Bronchial epithelial cell (primary cell): ENCODE results near the gene SIAH2. TPM values are rescaled to one million over a fixed set of nuclear protein-coding genes. Genes with fewer than 3 reads are reported as not detected.

Experiments
- DNase-seq: peaks from one replicate; pipeline ENCODE4 v3.0.0-alpha.2; 2010; ENCODE audit warnings: low read depth
- FAIRE-seq: peaks from 2 replicates; lab custom pipeline; 2011; peaks lifted over from hg19 to GRCh38; lab: Jason Lieb, UNC
- H3K27me3 ChIP-seq: 2 replicates; pipeline ENCODE4 v1.5.1; 2011; ENCODE audit warnings: low read length; ENCODE audit not compliant: control insufficient read depth, insufficient read depth
- H3K36me3 ChIP-seq: 2 replicates; pipeline ENCODE4 v1.5.1; 2011; ENCODE audit warnings: low read length; ENCODE audit not compliant: control insufficient read depth, insufficient read depth
- H3K4me3 ChIP-seq: 2 replicates; pipeline ENCODE4 v1.5.1; 2011; ENCODE audit warnings: mild to moderate bottlenecking, low read depth, low read length, control low read depth
- CTCF ChIP-seq: IDR thresholded peaks from 2 replicates; pipeline ENCODE4 v1.5.1; 2011; ENCODE audit warnings: mild to moderate bottlenecking, moderate library complexity, low read length, control low read depth, inconsistent platforms; ENCODE audit not compliant: insufficient read depth, severe bottlenecking
- total RNA-seq: library from RNA; depleted of rRNA; stranded (reverse); fragments of >200 nt; gene quantifications from 2 replicates; pipeline ENCODE4 v1.2.1, GENCODE V29; 2014

SIAH2 gene
- total RNA-seq, 1 donor from 2014 or later, result 36.1 TPM

GRCh38 chr3:150762662-150763121 is 277 bp downstream of the SIAH2 start:
- Histone ChIP-seq H3K27me3 (no peaks in the 10 kb centered on the region), H3K36me3 (no peaks in the 10 kb centered on the region), H3K4me3 (peak overlapping the region; percentile 88)
- no peak for TF ChIP-seq CTCF
- no peak for DNase-seq
- FAIRE-seq, result no peak

GRCh38 chr3:150761831-150762661 is 923 bp downstream of the SIAH2 start:
- no peaks in the 10 kb centered on the region for H3K27me3 ChIP-seq
- FAIRE-seq (no peak), DNase-seq (peak; percentile 58)
- peak overlapping the region; percentile 88 for H3K4me3 ChIP-seq
- no peak for TF ChIP-seq CTCF
- no peaks in the 10 kb centered on the region for H3K36me3 ChIP-seq

GRCh38 chr3:150760431-150761200 is 2.4 kb downstream of the SIAH2 start:
- Histone ChIP-seq H3K4me3 (peak overlapping the region; percentile 88), H3K36me3 (no peaks in the 10 kb centered on the region), H3K27me3 (no peaks in the 10 kb centered on the region)
- TF ChIP-seq CTCF, result no peak
- DNase-seq (no peak), FAIRE-seq (no peak)

GRCh38 chr3:150759947-150760346 is 3.0 kb downstream of the SIAH2 start:
- FAIRE-seq (no peak), DNase-seq (no peak)
- H3K36me3 ChIP-seq, result no peaks in the 10 kb centered on the region
- no peak for TF ChIP-seq CTCF
- H3K4me3 ChIP-seq, result peak overlapping the region; percentile 88
- H3K27me3 ChIP-seq, result no peaks in the 10 kb centered on the region

GRCh38 chr3:150759319-150759718 is 3.6 kb downstream of the SIAH2 start:
- DNase-seq, result peak; percentile 91
- H3K4me3 ChIP-seq, result no peak overlapping the region
- no peak for FAIRE-seq
- no peaks in the 10 kb centered on the region for H3K27me3 ChIP-seq
- H3K36me3 ChIP-seq, result no peaks in the 10 kb centered on the region
- no peak for TF ChIP-seq CTCF
